ENCODE measurements around the gene PLD1.
A peak's percentile ranks its signal among the peaks of the same experiment; 100 is the strongest.

The PLD1 gene

DNA sequence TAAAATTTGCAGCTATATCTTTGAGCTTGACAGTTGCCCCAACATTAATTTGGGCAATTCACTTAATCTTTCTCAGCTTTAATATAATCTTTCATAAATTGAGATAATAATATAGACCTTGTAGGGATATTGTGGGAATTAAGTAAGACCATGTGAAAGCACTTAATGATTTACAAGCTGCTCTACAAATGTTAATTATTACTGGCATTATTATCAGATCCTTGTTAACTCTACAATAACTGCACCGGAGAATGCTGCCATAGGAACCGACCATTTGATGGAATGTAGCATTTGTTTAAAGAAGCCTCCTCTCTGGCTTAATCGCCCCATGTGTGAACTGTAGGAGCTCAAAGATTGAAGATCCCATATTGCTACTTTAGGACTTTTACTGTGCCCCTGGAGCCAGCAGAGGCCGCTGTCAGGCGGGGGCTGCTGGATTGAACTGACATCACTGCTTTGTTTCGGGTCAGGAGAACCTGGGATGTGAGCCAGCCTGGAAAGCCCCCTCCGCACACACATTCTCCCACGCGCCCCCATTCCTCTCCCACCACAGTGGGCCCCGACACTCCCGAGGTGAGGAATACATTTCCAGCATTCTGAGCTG lies 195.9 kb downstream of the PLD1 start:
- Histone ChIP-seq H3K36me3 (ENCODE audit: control insufficient read depth, insufficient read depth, low read length) (no peaks in the 10 kb centered on the region), H3K4me3 (replicated peaks; ENCODE audit: low read depth, low read length) (no peak overlapping the region), H3K27me3 (replicated peaks; ENCODE audit: control insufficient read depth, insufficient read depth, low read length) (no peaks in the 10 kb centered on the region)
- DNase-seq (ENCODE audit: extremely low read depth, insufficient read length), result peak; percentile 6
- TF ChIP-seq CTCF (IDR thresholded peaks at IDR 0.05; ENCODE audit: insufficient read depth, low read length, poor library complexity, severe bottlenecking), result peak; percentile 70

GRCh38 chr3:171607452-171607851 lies 202.8 kb downstream of the PLD1 start:
- no peak overlapping the region for H3K4me3 ChIP-seq (replicated peaks; ENCODE audit: low read depth, low read length)
- no peaks in the 10 kb centered on the region for H3K36me3 ChIP-seq (ENCODE audit: control insufficient read depth, insufficient read depth, low read length)
- no peak for DNase-seq (ENCODE audit: extremely low read depth, insufficient read length)
- TF ChIP-seq CTCF (IDR thresholded peaks at IDR 0.05; ENCODE audit: insufficient read depth, low read length, poor library complexity, severe bottlenecking), result no peak
- no peaks in the 10 kb centered on the region for H3K27me3 ChIP-seq (replicated peaks; ENCODE audit: control insufficient read depth, insufficient read depth, low read length)

GRCh38 chr3:171606151-171606751 lies 204.0 kb downstream of the PLD1 start:
- TF ChIP-seq CTCF (IDR thresholded peaks at IDR 0.05; ENCODE audit: insufficient read depth, low read length, poor library complexity, severe bottlenecking), result no peak
- no peak for DNase-seq (ENCODE audit: extremely low read depth, insufficient read length)

GRCh38 chr3:171604370-171604769 lies 205.9 kb downstream of the PLD1 start:
- no peaks in the 10 kb centered on the region for H3K27me3 ChIP-seq (replicated peaks; ENCODE audit: control insufficient read depth, insufficient read depth, low read length)
- no peaks in the 10 kb centered on the region for H3K36me3 ChIP-seq (ENCODE audit: control insufficient read depth, insufficient read depth, low read length)
- no peak overlapping the region for H3K4me3 ChIP-seq (replicated peaks; ENCODE audit: low read depth, low read length)
- no peak for TF ChIP-seq CTCF (IDR thresholded peaks at IDR 0.05; ENCODE audit: insufficient read depth, low read length, poor library complexity, severe bottlenecking)
- no peak for DNase-seq (ENCODE audit: extremely low read depth, insufficient read length)

More at GRCh38 chr3:171606151-171606751, 204.0 kb downstream of the PLD1 start:
- Histone ChIP-seq H3K4me3 (replicated peaks; ENCODE audit: low read depth, low read length) (no peak overlapping the region), H3K27me3 (replicated peaks; ENCODE audit: control insufficient read depth, insufficient read depth, low read length) (no peaks in the 10 kb centered on the region), H3K36me3 (ENCODE audit: control insufficient read depth, insufficient read depth, low read length) (no peaks in the 10 kb centered on the region)

GRCh38 chr3:171602072-171602471 lies 208.2 kb downstream of the PLD1 start:
- TF ChIP-seq CTCF (IDR thresholded peaks at IDR 0.05; ENCODE audit: insufficient read depth, low read length, poor library complexity, severe bottlenecking), result no peak
- Histone ChIP-seq H3K36me3 (ENCODE audit: control insufficient read depth, insufficient read depth, low read length) (no peaks in the 10 kb centered on the region), H3K27me3 (replicated peaks; ENCODE audit: control insufficient read depth, insufficient read depth, low read length) (no peaks in the 10 kb centered on the region), H3K4me3 (replicated peaks; ENCODE audit: low read depth, low read length) (no peak overlapping the region)
- DNase-seq (ENCODE audit: extremely low read depth, insufficient read length), result no peak

All from GM06990 (cell line).